H9 (cell line): ENCODE data around the gene GP2. TPM values are rescaled to one million over a fixed set of nuclear protein-coding genes. Genes with fewer than 3 reads are reported as not detected.

Experiments used
- DNase-seq: peaks from one replicate; pipeline ENCODE4 v3.0.0-alpha.2; 2017
- H2AFZ ChIP-seq: one replicate; pipeline ENCODE4 v1.6.1; 2013; ENCODE audit warnings: mild to moderate bottlenecking, low read length, control low read depth, moderate library complexity
- H2AK5ac ChIP-seq: 2 replicates; pipeline ENCODE4 v1.6.1; 2013; ENCODE audit warnings: low read length, control low read depth, mixed read lengths; ENCODE audit not compliant: insufficient read length
- H2BK120ac ChIP-seq: one replicate; pipeline ENCODE4 v1.6.1; 2013; ENCODE audit warnings: low read depth, mild to moderate bottlenecking, low read length, control low read depth, inconsistent platforms; ENCODE audit not compliant: poor library complexity, severe bottlenecking
- H2BK12ac ChIP-seq: 2 replicates; pipeline ENCODE4 v1.6.1; 2013; ENCODE audit warnings: low read length, control low read depth, mixed read lengths, low read depth; ENCODE audit not compliant: insufficient read length
- H2BK15ac ChIP-seq: 2 replicates; pipeline ENCODE4 v1.6.1; 2013; ENCODE audit warnings: low read depth, low read length, control low read depth
- H2BK20ac ChIP-seq: one replicate; pipeline ENCODE4 v1.6.1; 2013; ENCODE audit warnings: low read depth, mild to moderate bottlenecking, low read length, control low read depth, inconsistent platforms; ENCODE audit not compliant: poor library complexity, severe bottlenecking
- H2BK5ac ChIP-seq: 2 replicates; pipeline ENCODE4 v1.6.1; 2013; ENCODE audit warnings: low read length, control low read depth, mixed read lengths; ENCODE audit not compliant: insufficient read length
- H3K14ac ChIP-seq: 2 replicates; pipeline ENCODE4 v1.6.1; 2013; ENCODE audit warnings: low read length, control low read depth; ENCODE audit not compliant: insufficient read depth
- H3K18ac ChIP-seq: 2 replicates; pipeline ENCODE4 v1.6.1; 2013; ENCODE audit warnings: low read depth, mild to moderate bottlenecking, mixed read lengths, low read length, control low read depth; ENCODE audit not compliant: insufficient read length
- H3K23ac ChIP-seq: 2 replicates; pipeline ENCODE4 v1.6.1; 2013; ENCODE audit warnings: low read length, control low read depth, mixed read lengths, low read depth; ENCODE audit not compliant: insufficient read length
- H3K23me2 ChIP-seq: 2 replicates; pipeline ENCODE4 v1.6.1; 2013; ENCODE audit warnings: low read depth, mild to moderate bottlenecking, mixed read lengths, low read length, control low read depth; ENCODE audit not compliant: insufficient read length, poor library complexity, severe bottlenecking
- H3K27ac ChIP-seq: 2 replicates; pipeline ENCODE4 v1.5.1; 2013; ENCODE audit warnings: low read length, control low read depth, mixed read lengths, low read depth; ENCODE audit not compliant: insufficient read length
- H3K27me3 ChIP-seq: 2 replicates; pipeline ENCODE4 v1.6.1; 2013; ENCODE audit warnings: low read length, control low read depth, inconsistent platforms; ENCODE audit not compliant: insufficient read depth
- H3K4ac ChIP-seq: 2 replicates; pipeline ENCODE4 v1.6.1; 2013; ENCODE audit warnings: low read depth, mild to moderate bottlenecking, control low read depth, inconsistent platforms, low read length, moderate library complexity
- H3K4me1 ChIP-seq: 2 replicates; pipeline ENCODE4 v1.6.1; 2013; ENCODE audit warnings: low read length, control low read depth, inconsistent platforms; ENCODE audit not compliant: insufficient read depth
- H3K4me2 ChIP-seq: 2 replicates; pipeline ENCODE4 v1.6.1; 2013; ENCODE audit warnings: low read length, control low read depth, mixed read lengths; ENCODE audit not compliant: insufficient read length, insufficient read depth
- H3K56ac ChIP-seq: 2 replicates; pipeline ENCODE4 v1.6.1; 2013; ENCODE audit warnings: low read depth, mild to moderate bottlenecking, mixed read lengths, low read length, control low read depth; ENCODE audit not compliant: insufficient read length
- H3K79me1 ChIP-seq: 2 replicates; pipeline ENCODE4 v1.6.1; 2013; ENCODE audit warnings: low read depth, mild to moderate bottlenecking, moderate library complexity, low read length, control low read depth, inconsistent platforms; ENCODE audit not compliant: insufficient read depth, poor library complexity, severe bottlenecking
- H3K79me2 ChIP-seq: 2 replicates; pipeline ENCODE4 v1.6.1; 2013; ENCODE audit warnings: low read length, control low read depth, inconsistent platforms; ENCODE audit not compliant: insufficient read depth
- H3K9ac ChIP-seq: 2 replicates; pipeline ENCODE4 v1.6.1; 2013; ENCODE audit warnings: low read length, control low read depth, mixed read lengths; ENCODE audit not compliant: insufficient read length; ENCODE audit errors: extremely low read depth
- H3K9me3 ChIP-seq: one replicate; pipeline ENCODE4 v1.6.1; 2013; ENCODE audit warnings: low read depth, low read length, inconsistent platforms; ENCODE audit not compliant: control insufficient read depth
- H3T11ph ChIP-seq: one replicate; pipeline ENCODE4 v1.6.1; 2013; ENCODE audit warnings: mild to moderate bottlenecking, low read length, control low read depth, inconsistent platforms
- H4K20me1 ChIP-seq: one replicate; pipeline ENCODE4 v1.6.1; 2013; ENCODE audit not compliant: control insufficient read depth, insufficient read length, insufficient read depth
- H4K5ac ChIP-seq: 2 replicates; pipeline ENCODE4 v1.6.1; 2013; ENCODE audit warnings: low read depth, mild to moderate bottlenecking, mixed read lengths, low read length, control low read depth; ENCODE audit not compliant: insufficient read length
- H4K8ac ChIP-seq: replicated peaks from 2 replicates; pipeline ENCODE4 v1.6.1; 2013; ENCODE audit warnings: low read length, control low read depth, mixed read lengths, low read depth; ENCODE audit not compliant: insufficient read length
- H4K91ac ChIP-seq: 2 replicates; pipeline ENCODE4 v1.6.1; 2013; ENCODE audit warnings: low read depth, mild to moderate bottlenecking, moderate library complexity, mixed read lengths, low read length, control low read depth; ENCODE audit not compliant: insufficient read length
- H3K27ac Mint-ChIP-seq, 3 experiments: 2 replicates in 2 of 3; 3 replicates in 1 of 3; pipeline ENCODE4 v1.8.0; 2020 to 2021; ENCODE audit warnings: mixed read lengths in 3 of 3, mild to moderate bottlenecking in 1 of 3, moderate library complexity in 1 of 3
- H3K27me3 Mint-ChIP-seq: 2 replicates; pipeline ENCODE4 v1.8.0; 2021; ENCODE audit warnings: low read depth, mild to moderate bottlenecking, moderate library complexity, mixed read lengths
- H3K36me3 Mint-ChIP-seq, 3 experiments: 2 replicates in 2 of 3; 3 replicates in 1 of 3; pipeline ENCODE4 v1.8.0; 2020 to 2021; ENCODE audit warnings: low read depth in 3 of 3, mixed read lengths in 3 of 3; ENCODE audit not compliant: insufficient read depth in 1 of 3
- H3K4me1 Mint-ChIP-seq, 2 experiments: 2 replicates each; pipeline ENCODE4 v1.8.0; 2020; ENCODE audit warnings: mixed read lengths in 2 of 2
- H3K4me3 Mint-ChIP-seq, 2 experiments: 2 replicates in 1 of 2; 3 replicates in 1 of 2; pipeline ENCODE4 v1.8.0; 2020 to 2021; ENCODE audit warnings: mild to moderate bottlenecking in 2 of 2, mixed read lengths in 2 of 2, moderate library complexity in 1 of 2
- H3K9me3 Mint-ChIP-seq, 2 experiments: 2 replicates in 1 of 2; 3 replicates in 1 of 2; pipeline ENCODE4 v1.8.0; 2020; ENCODE audit warnings: mild to moderate bottlenecking in 2 of 2, mixed read lengths in 2 of 2, moderate library complexity in 1 of 2
- CTCF ChIP-seq: fragments of 200-600 bp; sonication (generic); conservative IDR thresholded peaks from 3 replicates; pipeline ENCODE4 v1.8.0; 2021; ENCODE audit warnings: antibody characterized with exemption, mild to moderate bottlenecking
- WGBS: extraction: QIAGEN DNeasy Blood & Tissue Kit; methylation state at CpG from one replicate; pipeline ENCODE4 v1.1.7; 2013; ENCODE audit warnings: missing lambda C conversion rate, low lambda C conversion rate, mixed read lengths; ENCODE audit not compliant: insufficient read length; ENCODE audit errors: extremely low coverage; 5-methylcytosine and 5-hydroxymethylcytosine counted together
- total RNA-seq: library from RNA; stranded (reverse); gene quantifications from 2 replicates; pipeline ENCODE4 v1.2.1, GENCODE V29; 2021

GP2 gene
- total RNA-seq, 1 experiment from 2014 or later = not detected

- no peaks in the 10 kb centered on the region for H3K27me3 ChIP-seq
- H3K18ac ChIP-seq = no peak overlapping the region
- H3K27ac ChIP-seq = no peak overlapping the region
- DNase-seq = no peak
- no peak overlapping the region for H4K5ac ChIP-seq
- no peak overlapping the region for H2BK12ac ChIP-seq
- no peak overlapping the region for H3K9ac ChIP-seq
- no peaks in the 10 kb centered on the region; the same call in 1 of the 2 replicates for H3K79me2 ChIP-seq
- H3T11ph ChIP-seq = no peak overlapping the region
- H3K4ac ChIP-seq = no peak overlapping the region
- H2AK5ac ChIP-seq = no peak overlapping the region
- H3K36me3 Mint-ChIP-seq = no peaks in the 10 kb centered on the region; a peak in 1 of 7 replicates
- no peaks in the 10 kb centered on the region for H4K20me1 ChIP-seq
- H3K4me1 Mint-ChIP-seq = no peaks in the 10 kb centered on the region
- no peaks in the 10 kb centered on the region for H3K9me3 Mint-ChIP-seq
- H4K8ac ChIP-seq = no peak overlapping the region
- no peak overlapping the region for H3K23ac ChIP-seq
- H3K79me1 ChIP-seq = no peaks in the 10 kb centered on the region
- no peaks in the 10 kb centered on the region for H3K9me3 ChIP-seq
- no peak overlapping the region for H4K91ac ChIP-seq
- no peak overlapping the region for H3K4me3 Mint-ChIP-seq
- WGBS = no CpG with 5 or more reads among the region's 2 CpGs
- H3K4me2 ChIP-seq = no peak overlapping the region
- H2BK120ac ChIP-seq = no peak overlapping the region
- no peak overlapping the region for H3K56ac ChIP-seq
- H2BK15ac ChIP-seq = no peak overlapping the region
- no peak overlapping the region for H2AFZ ChIP-seq
- H3K23me2 ChIP-seq = no peaks in the 10 kb centered on the region
- H2BK5ac ChIP-seq = no peak overlapping the region
- no peak overlapping the region for H3K14ac ChIP-seq
- TF ChIP-seq CTCF = no peak
- H2BK20ac ChIP-seq = no peak overlapping the region
- no peak overlapping the region for H3K27ac Mint-ChIP-seq
- no peaks in the 10 kb centered on the region for H3K4me1 ChIP-seq
- H3K27me3 Mint-ChIP-seq = peaks cover 23% of the 10 kb centered on the region
Measured at GRCh38 chr16:20363191-20363590, 35.9 kb upstream of the GP2 start.
